OCI-LY3 (cell line): ENCODE data around the gene POLE4.

ENCODE experiments used
- EZH2phosphoT487 ChIP-seq: fragments of 200-600 bp; shearing (Covaris generic); IDR thresholded peaks from 2 replicates; pipeline ENCODE4 v1.6.1; 2018; ENCODE audit warnings: antibody characterized with exemption, mixed run types, low read depth
- TF ChIP-seq, protein P1 (sequence below): fragments of 200-600, 300-600 bp; sonication (generic); IDR thresholded peaks from 2 replicates; pipeline ENCODE4 v1.5.1; 2014; ENCODE audit warnings: antibody characterized with exemption, low read length, low read depth

DNA sequence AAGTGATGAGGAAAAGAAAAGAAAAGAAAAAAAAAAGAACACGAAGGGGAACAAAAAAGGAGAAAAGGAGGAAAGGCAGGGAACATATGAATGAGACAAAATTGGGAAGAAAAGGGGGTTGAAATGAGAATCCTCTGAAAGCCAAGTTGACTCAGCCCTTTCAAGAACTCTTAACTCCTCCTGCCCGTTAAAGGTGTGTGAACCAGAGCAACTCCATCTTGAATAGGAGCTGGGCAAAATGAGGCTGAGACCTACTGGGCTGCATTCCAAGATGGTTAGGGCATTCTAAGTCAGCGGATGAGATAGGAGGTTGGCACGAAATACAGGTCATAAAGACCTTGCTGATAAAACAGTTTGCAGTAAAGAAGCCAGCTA lies 4.0 kb upstream of the POLE4 start:
- TF ChIP-seq, protein P1, sequence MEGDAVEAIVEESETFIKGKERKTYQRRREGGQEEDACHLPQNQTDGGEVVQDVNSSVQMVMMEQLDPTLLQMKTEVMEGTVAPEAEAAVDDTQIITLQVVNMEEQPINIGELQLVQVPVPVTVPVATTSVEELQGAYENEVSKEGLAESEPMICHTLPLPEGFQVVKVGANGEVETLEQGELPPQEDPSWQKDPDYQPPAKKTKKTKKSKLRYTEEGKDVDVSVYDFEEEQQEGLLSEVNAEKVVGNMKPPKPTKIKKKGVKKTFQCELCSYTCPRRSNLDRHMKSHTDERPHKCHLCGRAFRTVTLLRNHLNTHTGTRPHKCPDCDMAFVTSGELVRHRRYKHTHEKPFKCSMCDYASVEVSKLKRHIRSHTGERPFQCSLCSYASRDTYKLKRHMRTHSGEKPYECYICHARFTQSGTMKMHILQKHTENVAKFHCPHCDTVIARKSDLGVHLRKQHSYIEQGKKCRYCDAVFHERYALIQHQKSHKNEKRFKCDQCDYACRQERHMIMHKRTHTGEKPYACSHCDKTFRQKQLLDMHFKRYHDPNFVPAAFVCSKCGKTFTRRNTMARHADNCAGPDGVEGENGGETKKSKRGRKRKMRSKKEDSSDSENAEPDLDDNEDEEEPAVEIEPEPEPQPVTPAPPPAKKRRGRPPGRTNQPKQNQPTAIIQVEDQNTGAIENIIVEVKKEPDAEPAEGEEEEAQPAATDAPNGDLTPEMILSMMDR = no peak
- no peak for TF ChIP-seq EZH2phosphoT487
